ENCODE results near the gene ZNF740.

The ZNF740 gene

GRCh38 chr12:53195516-53196420, 15.2 kb downstream of the ZNF740 start:
- peaks cover 16 to 78% (median 37%) of the 10 kb centered on the region in 11 experiments for H3K36me3 ChIP-seq
- peaks cover 30 to 43% (median 36%) of the 10 kb centered on the region in 10 experiments for H3K4me1 ChIP-seq
- H3K4me3 ChIP-seq: no peak overlapping the region
- H4K20me1 ChIP-seq: peaks cover 0 to 50% (median 4%) of the 10 kb centered on the region in 11 experiments; a peak in 8 of 22 replicates
- H3K27me3 ChIP-seq: no peaks in the 10 kb centered on the region
- no peak for TF ChIP-seq Cebpa-rat (IDR thresholded peaks at IDR 0.05)
- no peaks in the 10 kb centered on the region for H3K9me3 ChIP-seq (replicated peaks in 1 of 11)
- no peak overlapping the region for H3K27ac ChIP-seq
- no peak overlapping the region for H3K9ac ChIP-seq
- no peak overlapping the region for H3K4me2 ChIP-seq

DNA sequence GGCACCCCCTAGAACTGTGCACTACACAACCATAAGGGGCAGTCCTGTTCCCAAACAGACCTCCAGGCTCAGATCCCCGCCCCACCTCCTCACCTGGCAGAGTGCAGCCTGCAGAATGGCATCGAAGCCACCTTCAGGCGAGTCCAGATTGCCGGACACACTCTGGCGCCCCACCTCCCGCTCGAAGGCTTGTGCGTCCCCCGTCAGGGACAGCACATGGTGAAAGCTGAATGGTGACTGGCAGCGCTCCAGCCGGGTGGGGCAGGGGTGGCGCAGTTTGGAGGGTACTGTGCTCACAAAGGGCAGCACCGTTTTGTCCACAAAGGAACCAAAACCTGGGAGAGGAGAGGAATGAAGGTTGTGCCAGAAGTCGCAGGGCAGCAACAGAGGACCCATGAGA, 16.0 kb downstream of the ZNF740 start:
- H3K27ac ChIP-seq: no peak overlapping the region
- peaks cover 0 to 49% (median 0%) of the 10 kb centered on the region in 11 experiments; a peak in 7 of 22 replicates for H4K20me1 ChIP-seq
- no peaks in the 10 kb centered on the region for H3K9me3 ChIP-seq (replicated peaks in 1 of 11)
- peaks cover 37 to 50% (median 43%) of the 10 kb centered on the region in 10 experiments for H3K4me1 ChIP-seq
- peaks cover 8 to 71% (median 30%) of the 10 kb centered on the region in 11 experiments; a peak in 21 of 22 replicates for H3K36me3 ChIP-seq
- H3K27me3 ChIP-seq: no peaks in the 10 kb centered on the region
- no peak overlapping the region for H3K9ac ChIP-seq
- TF ChIP-seq Cebpa-rat (IDR thresholded peaks at IDR 0.05): no peak
- no peak overlapping the region for H3K4me3 ChIP-seq
- no peak overlapping the region for H3K4me2 ChIP-seq

- no peak overlapping the region for H3K4me3 ChIP-seq
- H3K27me3 ChIP-seq: no peaks in the 10 kb centered on the region
- peaks cover 2 to 65% (median 24%) of the 10 kb centered on the region in 11 experiments; a peak in 21 of 22 replicates for H3K36me3 ChIP-seq
- H3K9ac ChIP-seq: no peak overlapping the region
- H3K9me3 ChIP-seq (replicated peaks in 1 of 11): no peaks in the 10 kb centered on the region
- TF ChIP-seq Cebpa-rat (IDR thresholded peaks at IDR 0.05): no peak
- H3K4me1 ChIP-seq: peaks cover 43 to 54% (median 49%) of the 10 kb centered on the region in 10 experiments
- peaks cover 0 to 43% (median 0%) of the 10 kb centered on the region in 11 experiments; a peak in 6 of 22 replicates for H4K20me1 ChIP-seq
- peak overlapping the region in 3 of 11 experiments; percentile 27 to 60 (median 57); a peak in 3 of 22 replicates for H3K27ac ChIP-seq
- peak overlapping the region in 2 of 11 experiments; percentile 78 to 81; a peak in 5 of 22 replicates for H3K4me2 ChIP-seq
These were observed 16.6 kb downstream of the ZNF740 start for GRCh38 chr12:53197011-53197640.

- H3K4me3 ChIP-seq: no peak overlapping the region
- peak overlapping the region in 8 of 11 experiments; percentile 6 to 52 (median 22); a peak in 8 of 22 replicates for H3K9ac ChIP-seq
- H3K4me1 ChIP-seq: peaks cover 55 to 67% (median 59%) of the 10 kb centered on the region in 10 experiments
- peak overlapping the region; percentile 64 to 96 (median 81) for H3K4me2 ChIP-seq
- H3K36me3 ChIP-seq: peaks cover 0 to 50% (median 13%) of the 10 kb centered on the region in 11 experiments; a peak in 11 of 22 replicates
- peaks cover 0 to 32% (median 0%) of the 10 kb centered on the region in 11 experiments; a peak in 6 of 22 replicates for H4K20me1 ChIP-seq
- no peaks in the 10 kb centered on the region for H3K9me3 ChIP-seq (replicated peaks in 1 of 11)
- peak overlapping the region in 9 of 11 experiments; percentile 13 to 65 (median 48); a peak in 17 of 22 replicates for H3K27ac ChIP-seq
- no peak for TF ChIP-seq Cebpa-rat (IDR thresholded peaks at IDR 0.05)
- H3K27me3 ChIP-seq: no peaks in the 10 kb centered on the region
These were observed 18.1 kb downstream of the ZNF740 start for GRCh38 chr12:53198486-53199110.

GRCh38 chr12:53199700-53200099, 19.2 kb downstream of the ZNF740 start:
- Histone ChIP-seq H3K9me3 (replicated peaks in 1 of 11) (no peaks in the 10 kb centered on the region), H3K27me3 (no peaks in the 10 kb centered on the region), H3K27ac (peak overlapping the region in 8 of 11 experiments; percentile 39 to 69 (median 62); a peak in 12 of 22 replicates), H4K20me1 (peaks cover 0 to 28% (median 0%) of the 10 kb centered on the region in 11 experiments; a peak in 5 of 22 replicates), H3K9ac (peak overlapping the region in 2 of 11 experiments; percentile 45 to 47; a peak in 3 of 22 replicates), H3K4me1 (peaks cover 57 to 78% (median 68%) of the 10 kb centered on the region in 10 experiments), H3K4me2 (peak overlapping the region; percentile 78 to 99 (median 89)), H3K4me3 (peak overlapping the region in 4 of 10 experiments; percentile 4 to 40 (median 25); a peak in 4 of 20 replicates), H3K36me3 (peaks cover 0 to 39% (median 13%) of the 10 kb centered on the region in 11 experiments; a peak in 11 of 22 replicates)
- TF ChIP-seq Cebpa-rat (IDR thresholded peaks at IDR 0.05): no peak

DNA sequence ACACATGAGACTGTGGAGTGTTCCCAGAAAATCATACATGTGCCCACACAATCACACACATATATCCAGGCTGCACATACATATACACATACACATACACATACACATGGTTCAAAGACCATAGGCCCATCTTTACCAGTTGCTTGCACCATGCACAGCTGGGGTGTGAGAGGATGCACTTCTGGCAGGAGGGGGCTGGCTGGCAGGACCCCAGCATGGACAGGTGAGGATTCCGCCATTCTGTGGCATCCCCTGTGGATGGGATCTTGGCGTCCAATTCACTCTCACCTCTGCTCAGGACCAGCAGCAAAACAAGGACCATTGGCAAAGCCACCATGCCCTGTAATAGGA, 19.6 kb downstream of the ZNF740 start:
- H3K9ac ChIP-seq: peak overlapping the region in 5 of 11 experiments; percentile 19 to 47 (median 47); a peak in 8 of 22 replicates
- peak overlapping the region; percentile 78 to 99 (median 89) for H3K4me2 ChIP-seq
- no peaks in the 10 kb centered on the region for H3K9me3 ChIP-seq (replicated peaks in 1 of 11)
- peaks cover 0 to 28% (median 0%) of the 10 kb centered on the region in 11 experiments; a peak in 5 of 22 replicates for H4K20me1 ChIP-seq
- no peaks in the 10 kb centered on the region for H3K27me3 ChIP-seq
- peaks cover 61 to 82% (median 72%) of the 10 kb centered on the region in 10 experiments for H3K4me1 ChIP-seq
- peaks cover 0 to 35% (median 13%) of the 10 kb centered on the region in 11 experiments; a peak in 11 of 22 replicates for H3K36me3 ChIP-seq
- H3K27ac ChIP-seq: peak overlapping the region in 9 of 11 experiments; percentile 26 to 69 (median 61); a peak in 18 of 22 replicates
- H3K4me3 ChIP-seq: peak overlapping the region in 7 of 10 experiments; percentile 4 to 40 (median 24); a peak in 7 of 20 replicates
- TF ChIP-seq Cebpa-rat (IDR thresholded peaks at IDR 0.05): no peak

GRCh38 chr12:53200458-53201176, 20.1 kb downstream of the ZNF740 start:
- TF ChIP-seq Cebpa-rat (IDR thresholded peaks at IDR 0.05): no peak
- Histone ChIP-seq H3K27me3 (no peaks in the 10 kb centered on the region), H3K4me1 (peaks cover 66 to 87% (median 78%) of the 10 kb centered on the region in 10 experiments), H3K27ac (peak overlapping the region in 10 of 11 experiments; percentile 15 to 69 (median 58); a peak in 20 of 22 replicates), H3K4me2 (peak overlapping the region; percentile 78 to 99 (median 89)), H3K4me3 (peak overlapping the region in 9 of 10 experiments; percentile 4 to 50 (median 16); a peak in 9 of 20 replicates), H3K36me3 (peaks cover 0 to 30% (median 13%) of the 10 kb centered on the region in 11 experiments; a peak in 11 of 22 replicates), H3K9me3 (replicated peaks in 1 of 11) (no peaks in the 10 kb centered on the region), H3K9ac (peak overlapping the region in 8 of 11 experiments; percentile 10 to 47 (median 40); a peak in 11 of 22 replicates), H4K20me1 (peaks cover 0 to 24% (median 0%) of the 10 kb centered on the region in 11 experiments; a peak in 5 of 22 replicates)

Data from BLaER1 treated with 17β-estradiol and CSF1 and Interleukin-3, amounts not matched to agents 10 nM and 100 nM (cell line).